PC-9 (cell line): ENCODE data around the gene ARHGEF28. TPM values are rescaled to one million over a fixed set of nuclear protein-coding genes. Genes with fewer than 3 reads are reported as not detected.

Experiments
- BruUV-seq: library from RNA; stranded (reverse); fragments of 400-500 nt; replicated peaks from 2 replicates; lab custom pipeline; 2021; lab: Mats Ljungman, UMichigan
- CTCF ChIA-PET: fragments of 300-600 bp; sonication (Branson Sonifier 250); formaldehyde crosslinking; loops from one replicate; lab custom pipeline; 2022; ENCODE audit warnings: antibody characterized with exemption; lab: Charles Lee
- POLR2A ChIA-PET: fragments of 300-600 bp; sonication (Branson Sonifier 250); formaldehyde crosslinking; loops from one replicate; lab custom pipeline; 2022; ENCODE audit warnings: antibody characterized with exemption; ENCODE audit not compliant: unreplicated experiment; lab: Charles Lee
- DNase-seq, 2 experiments: peaks; one replicate each; pipeline versions ENCODE4 v3.0.0 to v3.0.0-alpha.2; 2015 to 2022; ENCODE audit warnings: mixed read lengths in 1 of 2
- H2AFZ ChIP-seq: fragments of 200-600 bp; sonication (generic); 2 replicates; pipeline ENCODE4 v1.8.1; 2017; ENCODE audit warnings: antibody characterized with exemption
- H3F3A ChIP-seq: fragments of 200-600 bp; sonication (generic); 2 replicates; pipeline ENCODE4 v1.8.1; 2017; ENCODE audit warnings: antibody characterized with exemption, mild to moderate bottlenecking, low read depth; ENCODE audit not compliant: insufficient read depth
- H3K27ac ChIP-seq: fragments of 200-600 bp; sonication (generic); 2 replicates; pipeline ENCODE4 v1.6.1; 2016; ENCODE audit warnings: mixed run types
- H3K27me3 ChIP-seq: fragments of 200-600 bp; sonication (generic); 2 replicates; pipeline ENCODE4 v1.6.1; 2016; ENCODE audit warnings: low read depth, mixed run types; ENCODE audit not compliant: insufficient read depth
- H3K36me3 ChIP-seq: fragments of 200-600 bp; sonication (generic); 2 replicates; pipeline ENCODE4 v1.6.1; 2016; ENCODE audit warnings: low read depth, mixed run types
- H3K4me1 ChIP-seq: fragments of 200-600 bp; sonication (generic); replicated peaks from 2 replicates; pipeline ENCODE4 v1.6.1; 2016; ENCODE audit warnings: mixed run types; ENCODE audit not compliant: insufficient read depth
- H3K4me2 ChIP-seq: fragments of 200-600 bp; sonication (generic); 2 replicates; pipeline ENCODE4 v1.6.1; 2017; ENCODE audit warnings: mixed run types
- H3K4me3 ChIP-seq: fragments of 200-600 bp; sonication (generic); 2 replicates; pipeline ENCODE4 v1.6.1; 2016; ENCODE audit warnings: mixed run types
- H3K79me2 ChIP-seq: fragments of 200-600 bp; sonication (generic); 2 replicates; pipeline ENCODE4 v1.6.1; 2017; ENCODE audit warnings: low read depth, mixed run types
- H3K9me2 ChIP-seq: fragments of 200-600 bp; sonication (generic); 2 replicates; pipeline ENCODE4 v1.8.1; 2017; ENCODE audit warnings: mild to moderate bottlenecking; ENCODE audit not compliant: insufficient read depth
- H3K9me3 ChIP-seq: fragments of 200-600 bp; sonication (generic); 2 replicates; pipeline ENCODE4 v1.8.1; 2016; ENCODE audit warnings: low read depth; ENCODE audit not compliant: insufficient read depth
- H4K20me1 ChIP-seq: fragments of 200-600 bp; sonication (generic); 2 replicates; pipeline ENCODE4 v1.8.1; 2017; ENCODE audit not compliant: insufficient read depth
- CTCF ChIP-seq: fragments of 200-600 bp; sonication (generic); conservative IDR thresholded peaks from 2 replicates; pipeline ENCODE4 v1.6.1; 2017; ENCODE audit warnings: mixed run types, antibody characterized with exemption, mild to moderate bottlenecking, moderate library complexity
- EZH2 ChIP-seq: fragments of 200-600 bp; sonication (generic); IDR thresholded peaks from 2 replicates; pipeline ENCODE4 v1.8.0; 2017; ENCODE audit warnings: antibody characterized with exemption, low read depth
- intact Hi-C: fragments of 100-400 bp; cut with micrococcal nuclease; formaldehyde crosslinking; loops from one replicate; pipeline ENCODE4 v1.10.0; 2022; ENCODE audit not compliant: unreplicated experiment
- total RNA-seq: library from RNA; stranded (reverse); gene quantifications from 2 replicates; pipeline ENCODE4 v1.2.3, GENCODE V29; 2021

Gene ARHGEF28
- total RNA-seq, 1 experiment from 2014 or later: 77.5 TPM

GRCh38 chr5:73887688-73888087, 261.7 kb downstream of the ARHGEF28 start:
- Histone ChIP-seq H3K36me3 (peaks cover 9% of the 10 kb centered on the region), H3K4me3 (no peak overlapping the region), H2AFZ (no peak overlapping the region), H3K27ac (no peak overlapping the region), H3K9me2 (no peaks in the 10 kb centered on the region), H3F3A (no peaks in the 10 kb centered on the region; the same call in 1 of the 2 replicates), H3K79me2 (no peaks in the 10 kb centered on the region), H3K27me3 (no peaks in the 10 kb centered on the region), H4K20me1 (no peaks in the 10 kb centered on the region), H3K9me3 (no peaks in the 10 kb centered on the region), H3K4me1 (no peaks in the 10 kb centered on the region), H3K4me2 (no peak overlapping the region)
- intact Hi-C loops: no loop called here
- CTCF ChIA-PET: no interaction called here
- BruUV-seq: no TSS peak
- TF ChIP-seq EZH2 (no peak), CTCF (no peak)
- POLR2A ChIA-PET: no interaction called here
- DNase-seq: no peak

- TF ChIP-seq EZH2 (no peak), CTCF (no peak)
- peaks cover 27% of the 10 kb centered on the region; the same call in 1 of the 2 replicates for H3K36me3 ChIP-seq
- no peak overlapping the region for H3K4me2 ChIP-seq
- H3F3A ChIP-seq: no peaks in the 10 kb centered on the region; the same call in 1 of the 2 replicates
- ChIA-PET POLR2A (no interaction called here), CTCF (no interaction called here)
- no peak for DNase-seq
- H3K4me3 ChIP-seq: no peak overlapping the region
- H3K27me3 ChIP-seq: no peaks in the 10 kb centered on the region
- H2AFZ ChIP-seq: no peak overlapping the region
- H3K27ac ChIP-seq: no peak overlapping the region
- no TSS peak for BruUV-seq
- H3K9me2 ChIP-seq: no peaks in the 10 kb centered on the region
- intact Hi-C loops: no loop called here
- no peaks in the 10 kb centered on the region for H3K9me3 ChIP-seq
- H3K4me1 ChIP-seq: no peaks in the 10 kb centered on the region
- no peaks in the 10 kb centered on the region for H4K20me1 ChIP-seq
- H3K79me2 ChIP-seq: no peaks in the 10 kb centered on the region
Observed at GRCh38 chr5:73890569-73890968, 264.6 kb downstream of the ARHGEF28 start.

GRCh38 chr5:73892218-73892617, 266.2 kb downstream of the ARHGEF28 start:
- ChIA-PET CTCF (no interaction called here), POLR2A (no interaction called here)
- H3F3A ChIP-seq: no peaks in the 10 kb centered on the region; the same call in 1 of the 2 replicates
- no peaks in the 10 kb centered on the region for H3K9me2 ChIP-seq
- H3K4me3 ChIP-seq: no peak overlapping the region
- H2AFZ ChIP-seq: no peak overlapping the region
- peaks cover 27% of the 10 kb centered on the region; the same call in 1 of the 2 replicates for H3K36me3 ChIP-seq
- DNase-seq: no peak
- H3K27ac ChIP-seq: no peak overlapping the region
- H3K4me1 ChIP-seq: no peaks in the 10 kb centered on the region
- H3K9me3 ChIP-seq: no peaks in the 10 kb centered on the region
- no peaks in the 10 kb centered on the region for H3K79me2 ChIP-seq
- no peaks in the 10 kb centered on the region for H3K27me3 ChIP-seq
- no peak overlapping the region for H3K4me2 ChIP-seq
- no peak for TF ChIP-seq EZH2
- H4K20me1 ChIP-seq: no peaks in the 10 kb centered on the region
- intact Hi-C loops: no loop called here
- no TSS peak for BruUV-seq

- DNase-seq: no peak
- Histone ChIP-seq H2AFZ (no peak overlapping the region), H3K9me3 (no peaks in the 10 kb centered on the region), H3K4me1 (no peaks in the 10 kb centered on the region), H3K79me2 (no peaks in the 10 kb centered on the region), H3K36me3 (peaks cover 27% of the 10 kb centered on the region; the same call in 1 of the 2 replicates), H4K20me1 (no peaks in the 10 kb centered on the region), H3K9me2 (no peaks in the 10 kb centered on the region), H3K27me3 (no peaks in the 10 kb centered on the region), H3K4me2 (no peak overlapping the region), H3K27ac (no peak overlapping the region), H3K4me3 (no peak overlapping the region), H3F3A (no peaks in the 10 kb centered on the region; the same call in 1 of the 2 replicates)
- ChIA-PET POLR2A (no interaction called here), CTCF (no interaction called here)
- BruUV-seq: no TSS peak
- intact Hi-C loops: no loop called here
- TF ChIP-seq CTCF (no peak), EZH2 (no peak)
Observed at GRCh38 chr5:73892806-73893205, 266.8 kb downstream of the ARHGEF28 start.
